ENCODE data around the gene RNPEPL1.

Gene RNPEPL1

DNA sequence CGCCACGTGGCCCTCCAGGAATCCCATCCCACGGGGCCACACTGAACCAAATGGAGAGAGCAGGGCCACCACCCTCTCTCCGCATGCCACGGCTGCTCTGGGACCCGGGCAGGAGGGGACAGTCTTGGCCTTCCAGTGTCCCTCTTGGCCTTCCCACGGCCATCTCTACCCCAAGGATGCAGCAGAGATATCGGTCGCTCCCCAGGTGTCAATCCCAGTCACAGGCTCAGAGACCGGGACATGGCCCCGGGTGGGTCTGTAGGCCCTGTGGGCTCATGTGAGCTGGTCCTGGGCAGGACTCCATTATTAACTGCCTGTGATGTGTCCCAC is 33.5 kb downstream of the RNPEPL1 start:
- TF ChIP-seq, protein P1, sequence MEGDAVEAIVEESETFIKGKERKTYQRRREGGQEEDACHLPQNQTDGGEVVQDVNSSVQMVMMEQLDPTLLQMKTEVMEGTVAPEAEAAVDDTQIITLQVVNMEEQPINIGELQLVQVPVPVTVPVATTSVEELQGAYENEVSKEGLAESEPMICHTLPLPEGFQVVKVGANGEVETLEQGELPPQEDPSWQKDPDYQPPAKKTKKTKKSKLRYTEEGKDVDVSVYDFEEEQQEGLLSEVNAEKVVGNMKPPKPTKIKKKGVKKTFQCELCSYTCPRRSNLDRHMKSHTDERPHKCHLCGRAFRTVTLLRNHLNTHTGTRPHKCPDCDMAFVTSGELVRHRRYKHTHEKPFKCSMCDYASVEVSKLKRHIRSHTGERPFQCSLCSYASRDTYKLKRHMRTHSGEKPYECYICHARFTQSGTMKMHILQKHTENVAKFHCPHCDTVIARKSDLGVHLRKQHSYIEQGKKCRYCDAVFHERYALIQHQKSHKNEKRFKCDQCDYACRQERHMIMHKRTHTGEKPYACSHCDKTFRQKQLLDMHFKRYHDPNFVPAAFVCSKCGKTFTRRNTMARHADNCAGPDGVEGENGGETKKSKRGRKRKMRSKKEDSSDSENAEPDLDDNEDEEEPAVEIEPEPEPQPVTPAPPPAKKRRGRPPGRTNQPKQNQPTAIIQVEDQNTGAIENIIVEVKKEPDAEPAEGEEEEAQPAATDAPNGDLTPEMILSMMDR (IDR thresholded peaks at IDR 0.05), result no peak

DNA sequence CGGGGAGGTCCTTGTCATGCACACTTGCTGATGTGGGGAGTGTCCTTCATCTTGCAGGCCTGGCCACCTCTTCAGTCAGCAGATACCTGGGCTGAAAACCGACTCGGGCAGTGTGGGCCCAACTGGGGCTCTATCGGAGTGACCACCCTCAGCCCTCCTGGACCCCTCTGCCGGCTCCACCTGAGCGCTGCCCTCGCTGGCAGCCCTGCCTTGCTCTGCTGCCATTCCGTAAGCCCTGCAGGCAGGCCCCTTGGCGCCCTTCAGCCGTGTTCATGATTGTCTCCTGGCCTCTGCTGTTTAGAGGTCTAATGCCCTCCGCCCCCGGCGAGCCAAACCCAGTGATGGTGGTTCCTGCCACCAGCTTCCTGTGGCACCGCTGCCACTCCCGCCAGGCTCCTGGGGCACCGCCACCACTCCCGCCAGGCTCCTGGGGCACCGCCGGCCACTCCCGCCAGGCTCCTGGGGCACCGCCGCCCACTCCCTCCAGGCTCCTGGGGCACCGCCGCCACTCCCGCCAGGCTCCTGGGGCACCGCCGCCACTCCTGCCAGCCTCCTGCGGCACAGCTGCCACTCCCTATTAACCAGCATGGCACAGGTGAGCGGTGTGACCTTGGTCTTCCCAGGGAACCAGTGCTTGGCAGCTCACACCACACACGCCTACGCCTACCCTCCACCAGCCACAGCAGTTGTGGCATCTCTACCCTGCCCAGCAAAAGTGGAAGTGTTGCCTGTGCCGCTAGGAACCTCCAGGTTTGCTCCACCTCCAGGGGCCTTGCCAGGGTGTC is 34.2 kb downstream of the RNPEPL1 start:
- TF ChIP-seq, protein P1 (IDR thresholded peaks at IDR 0.05), result no peak

DNA sequence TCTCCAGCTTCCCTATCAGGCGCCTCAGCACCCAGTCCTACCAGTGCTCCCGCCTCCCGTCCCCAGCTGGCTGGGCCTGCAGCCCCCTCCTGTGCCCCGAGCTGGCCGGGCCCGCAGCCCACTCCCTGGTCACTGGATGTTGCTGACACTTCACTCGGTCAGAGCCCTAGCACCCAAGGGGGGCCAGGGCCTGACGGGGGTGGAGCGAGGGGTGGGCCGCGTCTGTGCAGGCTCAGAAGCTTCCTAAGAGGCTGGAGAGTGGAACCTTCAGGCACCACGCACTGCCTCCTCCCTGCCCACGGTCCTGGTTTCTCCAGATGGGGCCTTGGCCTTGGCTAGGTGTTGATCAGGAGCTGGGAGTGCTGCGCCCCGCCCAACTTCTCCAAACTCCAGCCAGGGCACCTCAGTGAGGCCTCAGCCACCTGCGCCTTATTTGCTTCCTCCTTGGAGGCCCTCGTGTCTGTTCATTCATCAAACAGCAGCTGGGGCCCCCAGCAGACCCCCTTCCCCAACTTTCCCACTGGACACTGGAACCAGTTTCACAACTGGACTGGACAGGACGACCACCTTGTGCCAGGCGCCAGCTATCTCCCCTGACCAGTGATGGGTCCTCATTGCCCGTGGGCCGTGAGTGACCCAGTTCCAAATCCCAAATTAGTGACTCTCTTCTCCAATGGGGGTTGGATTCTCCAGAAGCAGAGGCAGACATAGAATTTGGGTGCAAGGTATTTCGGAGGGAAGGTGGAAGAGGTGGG is 35.0 kb downstream of the RNPEPL1 start:
- TF ChIP-seq, protein P1 (IDR thresholded peaks at IDR 0.05), result no peak

DNA sequence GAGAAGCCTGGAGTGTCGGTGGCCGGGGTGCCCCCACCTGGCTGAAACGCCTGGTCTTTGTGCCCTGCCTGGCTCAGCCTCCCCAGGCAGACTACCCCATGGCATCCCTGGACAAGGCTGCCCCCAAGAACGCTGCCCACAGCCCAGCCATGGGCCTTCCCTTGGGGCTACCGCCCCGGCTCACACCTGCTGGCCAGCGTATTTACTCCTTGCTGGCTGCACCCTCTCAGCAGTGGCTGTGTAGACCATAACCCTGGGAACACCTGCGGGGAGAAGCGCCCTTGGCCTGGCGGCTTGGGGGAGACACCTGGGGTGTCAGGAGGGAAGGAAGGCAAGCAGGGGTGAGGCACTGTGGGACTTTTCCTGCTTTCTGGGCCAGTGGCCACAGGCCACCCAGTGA is 35.6 kb downstream of the RNPEPL1 start:
- TF ChIP-seq, protein P1 (IDR thresholded peaks at IDR 0.05), result no peak

DNA sequence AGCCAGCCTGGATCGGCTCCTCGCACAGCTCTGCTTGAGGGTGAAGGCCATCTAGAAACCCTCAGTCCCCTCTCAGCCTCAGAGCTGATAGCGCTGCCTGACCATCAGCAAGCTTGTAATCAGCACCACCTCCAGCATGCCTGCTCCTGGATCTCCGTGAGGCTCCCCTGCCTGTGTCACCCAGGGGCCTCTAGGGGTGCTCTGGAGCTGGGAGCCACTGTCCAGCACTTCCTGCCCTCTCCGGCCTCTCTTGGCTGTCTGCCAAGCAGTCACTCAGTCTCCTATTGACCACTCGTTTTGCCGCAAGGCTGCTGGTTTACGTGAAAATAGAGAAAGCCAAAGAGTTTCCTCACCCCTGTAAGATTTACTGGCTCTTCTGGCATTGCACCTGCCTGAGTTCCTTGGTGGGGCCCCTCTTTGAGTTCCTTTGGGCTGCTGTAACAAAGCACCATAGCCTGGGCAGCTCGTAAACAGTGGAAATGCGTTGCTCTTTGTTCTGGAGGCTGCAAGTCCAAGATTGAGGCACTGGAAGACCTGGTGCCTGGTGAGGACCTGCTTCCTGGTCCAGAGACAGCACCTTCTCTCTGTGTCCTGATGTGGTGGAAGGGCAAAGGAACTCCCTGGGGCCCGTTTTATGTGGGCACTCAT is 36.1 kb downstream of the RNPEPL1 start:
- TF ChIP-seq, protein P1 (IDR thresholded peaks at IDR 0.05), result peak; percentile 62

DNA sequence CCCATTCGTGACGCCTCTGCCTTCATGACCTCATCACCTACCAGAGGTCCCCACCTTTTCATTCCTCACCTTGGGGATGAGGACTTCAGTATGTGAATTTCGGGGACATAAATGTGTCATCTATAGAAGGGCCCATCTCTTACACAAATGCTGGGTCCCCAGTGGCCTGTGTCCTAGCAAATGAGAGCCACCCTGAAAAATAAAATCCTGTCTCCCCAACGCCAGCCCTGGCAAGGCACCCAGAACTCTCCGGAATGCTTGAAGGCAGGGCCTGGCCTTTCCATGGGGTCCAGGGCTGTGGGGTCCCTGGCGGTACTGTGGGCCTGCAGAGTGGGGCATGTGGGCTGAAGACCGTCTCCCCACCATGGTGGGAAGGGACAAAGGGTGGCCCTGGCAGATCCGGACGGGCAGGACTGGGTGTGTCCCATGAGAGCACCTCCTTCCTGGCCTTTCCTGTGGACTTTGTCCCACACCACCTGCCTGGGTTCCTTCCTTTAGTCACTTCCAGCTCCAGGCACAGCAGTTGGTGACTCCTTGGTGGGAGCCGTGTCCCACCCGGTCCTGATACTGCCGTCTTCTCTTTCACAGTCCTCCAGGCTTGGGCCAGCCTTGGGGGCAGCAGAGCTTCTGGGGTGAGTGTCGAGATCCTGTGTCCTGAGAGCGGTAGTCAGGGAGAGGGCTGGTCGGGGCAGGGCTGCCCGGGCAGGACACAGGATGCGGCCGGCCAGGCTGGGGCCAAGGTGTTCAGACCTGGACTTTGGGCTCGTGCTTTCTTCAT is 36.8 kb downstream of the RNPEPL1 start:
- TF ChIP-seq, protein P1 (IDR thresholded peaks at IDR 0.05), result no peak

Data from LNCAP (cell line).